ENCODE results near the gene UGT1A8.

Gene UGT1A8

DNA sequence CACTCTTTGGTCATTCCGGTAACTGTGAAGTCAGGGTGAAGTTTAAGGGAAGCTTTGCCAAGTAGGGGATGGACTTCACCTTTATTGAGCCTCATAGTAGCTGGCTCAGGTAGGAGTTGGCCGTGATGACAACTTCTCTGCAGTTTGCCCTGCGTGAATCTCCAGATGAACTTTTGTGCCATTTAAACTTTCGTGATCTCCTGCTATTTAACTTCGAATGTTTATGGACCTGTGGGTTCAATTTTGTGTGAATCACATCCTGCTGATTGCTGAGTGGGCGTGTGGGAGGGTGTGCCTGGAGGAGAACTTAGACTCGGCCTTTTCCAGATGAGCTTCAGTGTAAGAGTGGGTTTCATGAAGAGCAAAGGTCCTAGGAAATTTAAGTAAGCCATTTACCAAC is 146.8 kb downstream of the UGT1A8 start:
- H3K4me1 ChIP-seq (ENCODE audit: low read length) = no peaks in the 10 kb centered on the region
- no peaks in the 10 kb centered on the region for H4K20me1 ChIP-seq (ENCODE audit: insufficient read depth, low read length)
- H3K36me3 ChIP-seq (replicated peaks; ENCODE audit: low read depth, low read length) = no peaks in the 10 kb centered on the region
- peaks cover 11% of the 10 kb centered on the region; the same call in 1 of the 2 replicates for H3K27me3 ChIP-seq (ENCODE audit: low read depth, low read length)
- H3K79me2 ChIP-seq (ENCODE audit: low read length) = no peaks in the 10 kb centered on the region
- H3K9ac ChIP-seq (ENCODE audit: low read length) = no peak overlapping the region
- H3K4me3 ChIP-seq (ENCODE audit: low read length) = no peak overlapping the region
- no peak for TF ChIP-seq EZH2phosphoT487 (IDR thresholded peaks at IDR 0.05; ENCODE audit: low read depth)
- TF ChIP-seq, protein P1, sequence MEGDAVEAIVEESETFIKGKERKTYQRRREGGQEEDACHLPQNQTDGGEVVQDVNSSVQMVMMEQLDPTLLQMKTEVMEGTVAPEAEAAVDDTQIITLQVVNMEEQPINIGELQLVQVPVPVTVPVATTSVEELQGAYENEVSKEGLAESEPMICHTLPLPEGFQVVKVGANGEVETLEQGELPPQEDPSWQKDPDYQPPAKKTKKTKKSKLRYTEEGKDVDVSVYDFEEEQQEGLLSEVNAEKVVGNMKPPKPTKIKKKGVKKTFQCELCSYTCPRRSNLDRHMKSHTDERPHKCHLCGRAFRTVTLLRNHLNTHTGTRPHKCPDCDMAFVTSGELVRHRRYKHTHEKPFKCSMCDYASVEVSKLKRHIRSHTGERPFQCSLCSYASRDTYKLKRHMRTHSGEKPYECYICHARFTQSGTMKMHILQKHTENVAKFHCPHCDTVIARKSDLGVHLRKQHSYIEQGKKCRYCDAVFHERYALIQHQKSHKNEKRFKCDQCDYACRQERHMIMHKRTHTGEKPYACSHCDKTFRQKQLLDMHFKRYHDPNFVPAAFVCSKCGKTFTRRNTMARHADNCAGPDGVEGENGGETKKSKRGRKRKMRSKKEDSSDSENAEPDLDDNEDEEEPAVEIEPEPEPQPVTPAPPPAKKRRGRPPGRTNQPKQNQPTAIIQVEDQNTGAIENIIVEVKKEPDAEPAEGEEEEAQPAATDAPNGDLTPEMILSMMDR (IDR thresholded peaks at IDR 0.05; ENCODE audit: low read depth, low read length) = no peak
- no peak overlapping the region for H3K27ac ChIP-seq (ENCODE audit: low read length)
- no peak overlapping the region for H3K4me2 ChIP-seq (ENCODE audit: low read length)
- H2AFZ ChIP-seq (ENCODE audit: low read depth, low read length) = no peak overlapping the region
- H3K9me3 ChIP-seq (ENCODE audit: insufficient read depth, low read length) = no peaks in the 10 kb centered on the region

DNA sequence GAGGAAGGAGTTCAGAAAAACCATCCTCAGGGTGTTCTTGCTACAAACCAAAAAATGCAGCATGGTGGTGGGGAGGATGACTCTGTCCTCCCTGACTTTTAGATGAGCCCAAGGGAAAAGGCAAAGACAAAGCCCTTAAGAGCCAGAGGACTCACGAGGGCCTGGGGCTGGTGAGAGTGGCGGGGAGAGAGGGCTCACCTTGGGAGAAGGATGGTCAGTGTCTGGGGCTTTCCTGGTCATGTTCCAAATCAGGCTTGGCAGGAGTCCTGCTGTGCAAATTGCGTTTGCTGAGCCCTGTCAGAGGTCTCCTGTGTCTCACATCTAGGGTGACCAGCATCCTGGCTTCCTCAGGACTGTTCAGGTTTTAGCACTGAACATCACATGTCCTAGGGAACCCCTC is 147.3 kb downstream of the UGT1A8 start:
- no peaks in the 10 kb centered on the region for H4K20me1 ChIP-seq (ENCODE audit: insufficient read depth, low read length)
- no peak overlapping the region for H2AFZ ChIP-seq (ENCODE audit: low read depth, low read length)
- H3K4me2 ChIP-seq (ENCODE audit: low read length) = no peak overlapping the region

DNA sequence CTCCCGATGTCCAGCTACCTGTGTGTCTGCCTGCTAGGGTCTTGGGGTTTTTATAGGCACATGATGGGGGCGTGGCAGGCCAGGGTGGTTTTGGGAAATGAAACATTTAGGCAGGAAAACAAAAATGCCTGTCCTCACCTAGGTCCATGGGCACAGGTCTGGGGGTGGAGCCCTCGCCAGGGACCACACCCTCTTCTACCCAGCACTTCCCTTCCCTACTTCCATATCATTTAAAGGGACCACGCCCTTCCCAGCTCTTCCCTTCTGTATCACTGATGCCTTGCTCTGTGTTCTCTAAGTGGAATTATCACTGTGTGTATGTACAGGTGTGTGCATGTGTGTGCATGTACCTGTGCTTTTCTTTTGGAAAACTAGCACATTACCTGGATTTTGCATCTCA is 149.0 kb downstream of the UGT1A8 start:
- no peak overlapping the region for H3K27ac ChIP-seq (ENCODE audit: low read length)
- no peaks in the 10 kb centered on the region for H3K79me2 ChIP-seq (ENCODE audit: low read length)
- no peaks in the 10 kb centered on the region for H3K36me3 ChIP-seq (replicated peaks; ENCODE audit: low read depth, low read length)
- H3K4me3 ChIP-seq (ENCODE audit: low read length) = no peak overlapping the region
- H3K9me3 ChIP-seq (ENCODE audit: insufficient read depth, low read length) = no peaks in the 10 kb centered on the region
- H3K27me3 ChIP-seq (ENCODE audit: low read depth, low read length) = peaks cover 11% of the 10 kb centered on the region; the same call in 1 of the 2 replicates
- H2AFZ ChIP-seq (ENCODE audit: low read depth, low read length) = no peak overlapping the region
- no peaks in the 10 kb centered on the region for H4K20me1 ChIP-seq (ENCODE audit: insufficient read depth, low read length)
- H3K9ac ChIP-seq (ENCODE audit: low read length) = no peak overlapping the region
- TF ChIP-seq, protein P1 (IDR thresholded peaks at IDR 0.05; ENCODE audit: low read depth, low read length) = no peak
- no peak for TF ChIP-seq EZH2phosphoT487 (IDR thresholded peaks at IDR 0.05; ENCODE audit: low read depth)
- no peaks in the 10 kb centered on the region for H3K4me1 ChIP-seq (ENCODE audit: low read length)
- H3K4me2 ChIP-seq (ENCODE audit: low read length) = no peak overlapping the region

More for the DNA sequence above, 147.3 kb downstream of the UGT1A8 start:
- Histone ChIP-seq H3K36me3 (replicated peaks; ENCODE audit: low read depth, low read length) (no peaks in the 10 kb centered on the region), H3K4me1 (ENCODE audit: low read length) (no peaks in the 10 kb centered on the region), H3K79me2 (ENCODE audit: low read length) (no peaks in the 10 kb centered on the region), H3K4me3 (ENCODE audit: low read length) (no peak overlapping the region), H3K9ac (ENCODE audit: low read length) (no peak overlapping the region), H3K27ac (ENCODE audit: low read length) (no peak overlapping the region), H3K9me3 (ENCODE audit: insufficient read depth, low read length) (no peaks in the 10 kb centered on the region), H3K27me3 (ENCODE audit: low read depth, low read length) (peaks cover 11% of the 10 kb centered on the region; the same call in 1 of the 2 replicates)
- TF ChIP-seq, protein P1 (IDR thresholded peaks at IDR 0.05; ENCODE audit: low read depth, low read length) = no peak
- no peak for TF ChIP-seq EZH2phosphoT487 (IDR thresholded peaks at IDR 0.05; ENCODE audit: low read depth)

DNA sequence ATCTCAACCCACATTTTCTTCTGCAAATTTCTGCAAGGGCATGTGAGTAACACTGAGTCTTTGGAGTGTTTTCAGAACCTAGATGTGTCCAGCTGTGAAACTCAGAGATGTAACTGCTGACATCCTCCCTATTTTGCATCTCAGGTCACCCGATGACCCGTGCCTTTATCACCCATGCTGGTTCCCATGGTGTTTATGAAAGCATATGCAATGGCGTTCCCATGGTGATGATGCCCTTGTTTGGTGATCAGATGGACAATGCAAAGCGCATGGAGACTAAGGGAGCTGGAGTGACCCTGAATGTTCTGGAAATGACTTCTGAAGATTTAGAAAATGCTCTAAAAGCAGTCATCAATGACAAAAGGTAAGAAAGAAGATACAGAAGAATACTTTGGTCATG is 150.6 kb downstream of the UGT1A8 start:
- Histone ChIP-seq H3K79me2 (ENCODE audit: low read length) (no peaks in the 10 kb centered on the region), H3K4me3 (ENCODE audit: low read length) (no peak overlapping the region), H3K4me1 (ENCODE audit: low read length) (no peaks in the 10 kb centered on the region), H3K36me3 (replicated peaks; ENCODE audit: low read depth, low read length) (no peaks in the 10 kb centered on the region), H4K20me1 (ENCODE audit: insufficient read depth, low read length) (no peaks in the 10 kb centered on the region), H3K9me3 (ENCODE audit: insufficient read depth, low read length) (no peaks in the 10 kb centered on the region), H3K27me3 (ENCODE audit: low read depth, low read length) (peaks cover 11% of the 10 kb centered on the region; the same call in 1 of the 2 replicates), H3K9ac (ENCODE audit: low read length) (no peak overlapping the region), H3K4me2 (ENCODE audit: low read length) (no peak overlapping the region), H2AFZ (ENCODE audit: low read depth, low read length) (no peak overlapping the region), H3K27ac (ENCODE audit: low read length) (no peak overlapping the region)
- no peak for TF ChIP-seq EZH2phosphoT487 (IDR thresholded peaks at IDR 0.05; ENCODE audit: low read depth)
- TF ChIP-seq, protein P1 (IDR thresholded peaks at IDR 0.05; ENCODE audit: low read depth, low read length) = no peak

All from OCI-LY3 (cell line).